Activated CD4-positive, CD25-positive, alpha-beta regulatory T cell (primary cell): ENCODE data around the gene GATA5.

Source experiments
- DNase-seq, 4 experiments: peaks; one replicate each; lab custom pipeline; 2025; lab: John Stamatoyannopoulos, UW

The GATA5 gene

GRCh38 chr20:62415354-62416111 is 60.3 kb downstream of the GATA5 start:
- DNase-seq = no peak

DNA sequence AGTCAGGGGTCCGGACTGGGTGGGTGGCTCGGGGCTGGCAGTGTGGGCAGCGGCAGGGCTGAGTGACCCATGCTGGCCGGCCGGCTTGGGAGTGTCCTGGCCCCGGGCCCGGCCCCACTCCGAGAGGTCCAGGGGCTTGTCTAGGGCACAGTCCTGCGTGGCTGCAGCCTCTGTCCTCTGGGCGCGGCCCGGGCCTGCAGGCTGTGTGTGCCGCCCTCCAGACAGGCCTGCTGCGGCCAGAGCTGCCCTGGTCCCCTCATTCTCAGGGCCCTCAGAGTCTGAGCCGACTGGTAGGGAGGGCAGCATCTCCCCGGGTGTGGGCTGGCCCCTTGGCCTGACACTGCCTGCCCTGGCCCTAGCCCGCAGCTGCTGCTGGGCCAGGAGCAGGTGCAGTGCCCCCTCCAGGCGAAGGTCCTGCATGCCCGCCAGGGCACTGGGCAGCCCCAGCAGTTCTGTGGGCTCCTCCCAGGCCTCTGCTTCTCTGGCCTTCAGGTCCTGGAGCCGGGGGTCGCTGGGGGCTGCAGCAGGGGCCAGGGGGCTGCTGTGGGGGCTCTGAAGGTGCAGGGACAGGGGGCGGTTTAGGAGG is 61.8 kb downstream of the GATA5 start:
- DNase-seq = no peak
